HEK293T (cell line): ENCODE data around the gene MTMR12.
"Not testable (repeated sequence)": the region's sequence is repeated elsewhere in the genome, so short reads cannot be mapped to it uniquely, and the experiment has no call there.

Experiments used
- BHLHE40 ChIP-seq: fragments of 450-650 bp; IDR thresholded peaks from 2 replicates; pipeline ENCODE4 v1.6.1; 2016; ENCODE audit warnings: mild to moderate bottlenecking, moderate library complexity, borderline replicate concordance
- CTBP1 ChIP-seq: fragments of 450-650 bp; IDR thresholded peaks from 2 replicates; pipeline ENCODE4 v1.6.1; 2016; ENCODE audit warnings: borderline replicate concordance
- ELF4 ChIP-seq: fragments of 450-650 bp; IDR thresholded peaks from 2 replicates; pipeline ENCODE4 v1.6.1; 2017; ENCODE audit warnings: antibody characterized with exemption
- L3MBTL2 ChIP-seq: fragments of 450-650 bp; conservative IDR thresholded peaks from 2 replicates; pipeline ENCODE4 v1.6.1; 2016; ENCODE audit warnings: mild to moderate bottlenecking
- SP1 ChIP-seq: fragments of 450-650 bp; IDR thresholded peaks from 2 replicates; pipeline ENCODE4 v1.6.1; 2017
- TARDBP ChIP-seq: fragments of 450-650 bp; IDR thresholded peaks from 2 replicates; pipeline ENCODE4 v1.6.1; 2016

DNA sequence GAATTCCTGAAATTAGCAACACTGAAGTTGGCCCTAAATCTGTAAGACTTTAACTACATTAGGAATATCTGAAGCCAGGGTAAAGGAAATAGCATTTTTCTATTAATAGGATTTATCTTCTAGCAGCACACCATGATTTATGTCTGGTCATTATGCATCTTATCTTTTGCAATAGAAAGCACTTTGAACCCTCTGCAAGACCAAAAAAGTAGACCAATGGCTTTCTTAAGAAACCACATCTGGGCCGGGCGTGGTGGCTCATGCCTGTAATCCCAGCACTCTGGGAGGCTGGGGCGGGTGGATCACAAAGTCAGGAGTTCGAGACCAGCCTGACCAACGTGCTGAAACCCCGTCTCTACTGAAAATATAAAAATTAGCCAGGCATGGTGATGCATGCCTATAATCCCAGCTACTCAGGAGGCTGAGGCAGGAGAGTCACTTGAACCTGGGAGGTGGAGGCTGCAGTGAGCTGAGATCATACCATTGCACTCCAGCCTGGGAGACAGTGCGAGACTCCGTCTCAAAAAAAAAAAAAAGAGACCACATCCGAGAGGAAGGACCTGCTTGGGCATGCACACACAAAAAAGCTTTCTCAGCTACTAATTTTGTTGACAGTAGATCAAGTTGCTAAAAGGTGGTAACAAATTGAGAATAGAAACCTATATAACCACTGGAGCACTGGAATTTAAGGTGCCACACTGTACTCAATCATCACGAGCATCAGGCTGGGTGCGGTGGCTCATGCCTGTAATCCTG is 31.2 kb downstream of the MTMR12 start:
- TF ChIP-seq CTBP1, ELF4, SP1, BHLHE40, TARDBP, L3MBTL2: not testable (repeated sequence)
